Lung (tissue), 12 donors: ENCODE results near the gene PET100. TPM values are rescaled to one million over a fixed set of nuclear protein-coding genes. Genes with fewer than 3 reads are reported as not detected.
A peak's percentile ranks its signal among the peaks of the same experiment; 100 is the strongest.

ENCODE experiments used
- ATAC-seq: fragments of 200-7000 bp; cut with Tn5 transposase; one replicate; pipeline ENCODE4 v1.9.1; 2020; ENCODE audit warnings: moderate number of reproducible peaks; ENCODE audit not compliant: insufficient read depth, low FRiP score
- DNase-seq, 3 donors: peaks; one replicate each; pipeline ENCODE4 v3.0.0-alpha.2; 2013 to 2017
- H3K27ac ChIP-seq, 2 donors: one replicate each; pipeline ENCODE4 v1.5.1; 2013; ENCODE audit warnings: mild to moderate bottlenecking in 2 of 2, moderate library complexity in 2 of 2, control low read depth in 1 of 2, inconsistent platforms in 1 of 2, low read depth in 1 of 2, low read length in 1 of 2
- H3K27me3 ChIP-seq, 3 donors: one replicate each; pipeline ENCODE4 v1.5.1; 2013; ENCODE audit warnings: low read length in 2 of 3; ENCODE audit not compliant: control insufficient read depth in 3 of 3, insufficient read depth in 3 of 3
- H3K36me3 ChIP-seq, 4 donors: one replicate each; pipeline ENCODE4 v1.5.1; 2013; ENCODE audit warnings: low read length in 4 of 4, mild to moderate bottlenecking in 1 of 4, moderate library complexity in 1 of 4; ENCODE audit not compliant: control insufficient read depth in 4 of 4, insufficient read depth in 4 of 4
- H3K4me1 ChIP-seq, 5 donors: one replicate each; pipeline ENCODE4 v1.5.1; 2013; ENCODE audit warnings: low read length in 5 of 5, mild to moderate bottlenecking in 2 of 5, moderate library complexity in 1 of 5; ENCODE audit not compliant: control insufficient read depth in 5 of 5, insufficient read depth in 5 of 5
- H3K4me3 ChIP-seq: one replicate; pipeline ENCODE4 v1.5.1; 2013; ENCODE audit warnings: mild to moderate bottlenecking, control low read depth, moderate library complexity
- H3K9ac ChIP-seq, 2 donors: one replicate each; pipeline ENCODE4 v1.5.1; 2013; ENCODE audit warnings: low read length in 2 of 2, control low read depth in 1 of 2; ENCODE audit not compliant: insufficient read depth in 1 of 2
- H3K9me3 ChIP-seq, 4 donors: one replicate each; pipeline ENCODE4 v1.5.1; 2013; ENCODE audit warnings: low read length in 3 of 4, mild to moderate bottlenecking in 1 of 4, moderate library complexity in 1 of 4; ENCODE audit not compliant: control insufficient read depth in 4 of 4, insufficient read depth in 3 of 4
- CTCF ChIP-seq: IDR thresholded peaks from 2 replicates; pipeline ENCODE4 v1.5.1; 2012; ENCODE audit warnings: mild to moderate bottlenecking; ENCODE audit errors: control extremely low read depth, extremely low read depth
- WGBS, 2 donors: extraction: QIAGEN DNeasy Blood & Tissue Kit; methylation state at CpG; one replicate each; pipeline ENCODE4 v1.1.7; 2013; 5-methylcytosine and 5-hydroxymethylcytosine counted together
- polyA plus RNA-seq, 2 donors: library from polyadenylated mRNA; stranded (reverse); fragments of 200-250 nt; gene quantifications; one replicate each; pipeline ENCODE4 v1.2.1, GENCODE V29; 2013
- total RNA-seq, 2 donors: library from RNA; depleted of rRNA in 1 of 2; stranded (reverse); fragments of >200 nt in 1 of 2; gene quantifications; one replicate each; pipeline ENCODE4 v1.2.1, GENCODE V29; 2014 to 2021
- donor health status: control.
- donor health status: control.
- donor health status: Bipolar disorder and iron deficiency.
- donor health status: healthy.
- donor health status: DM: yes; HTN: yes; CAD: no.

The PET100 gene
- total and polyA plus RNA-seq, 4 donors: 26.9 to 383 (median 88.1) TPM

DNA sequence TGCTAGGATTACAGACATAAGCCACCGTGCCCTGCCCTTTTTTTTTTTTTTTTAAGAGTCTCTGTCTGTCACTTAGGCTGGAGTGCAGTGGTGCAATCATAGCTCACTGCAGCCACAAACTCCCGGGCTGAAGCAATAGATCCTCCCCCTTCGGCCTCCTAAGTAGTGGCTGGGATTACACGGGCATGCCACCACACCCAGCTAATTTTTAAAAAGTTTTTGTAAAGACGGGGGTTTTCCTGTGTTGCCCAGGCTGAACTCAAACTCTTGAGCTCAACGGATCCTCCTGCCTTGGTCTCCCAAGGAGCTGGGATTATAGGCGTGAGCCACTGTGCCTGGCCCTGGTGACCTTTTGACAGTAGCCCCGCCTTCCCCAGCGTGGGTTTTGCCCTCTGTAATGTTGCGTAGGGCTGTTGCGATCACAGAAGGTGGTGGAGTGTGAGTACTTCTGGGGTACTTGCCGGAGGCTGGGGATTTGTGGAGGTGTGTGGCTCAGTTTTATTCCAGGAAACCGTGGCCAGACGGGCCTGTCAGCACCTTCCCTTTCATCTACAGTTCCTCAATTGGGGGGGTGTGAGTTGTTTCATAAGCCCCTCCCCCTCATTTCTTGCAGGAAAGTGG, 27.6 kb downstream of the PET100 start:
- DNase-seq (no peak), ATAC-seq (peak; percentile 50)
- Histone ChIP-seq H3K4me1 (peaks cover 0 to 1% (median 1%) of the 10 kb centered on the region in 5 donors), H3K27ac (peak overlapping the region in 1 of 2 donors; percentile 94), H3K27me3 (no peaks in the 10 kb centered on the region), H3K4me3 (no peak overlapping the region), H3K9me3 (no peaks in the 10 kb centered on the region), H3K9ac (no peak overlapping the region), H3K36me3 (no peaks in the 10 kb centered on the region)
- WGBS, 2 donors: 13 to 24% methylated on average over 14 of the region's 14 CpGs
- no peak for TF ChIP-seq CTCF

DNA sequence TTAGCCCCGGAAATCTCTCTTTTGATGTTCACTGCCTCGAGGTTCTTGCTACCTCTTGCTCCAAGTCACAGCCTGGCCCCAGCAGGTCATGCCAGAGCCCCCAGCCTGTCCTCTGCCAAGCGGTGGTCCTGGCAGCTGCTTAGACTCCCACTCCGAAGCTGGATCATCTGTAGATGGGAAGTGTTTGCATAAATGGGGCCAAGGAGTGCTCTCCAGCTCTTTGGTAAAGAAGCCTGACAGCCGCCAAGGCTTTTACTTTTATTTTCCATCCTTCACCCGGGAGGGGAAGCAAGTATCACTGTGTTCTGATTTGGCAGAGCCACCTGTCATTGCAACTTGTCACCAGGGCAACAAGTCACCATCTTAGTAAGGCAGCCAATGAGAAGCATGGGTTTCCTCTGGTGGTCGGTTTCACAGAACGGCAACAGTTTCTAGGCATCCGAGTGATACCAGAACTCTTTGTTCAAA, 28.7 kb downstream of the PET100 start:
- no peak for TF ChIP-seq CTCF
- H3K9me3 ChIP-seq: no peaks in the 10 kb centered on the region
- peak overlapping the region in 1 of 2 donors; percentile 26 for H3K27ac ChIP-seq
- 25 to 28% methylated on average over 9 of the region's 9 CpGs for WGBS, 2 donors
- H3K36me3 ChIP-seq: no peaks in the 10 kb centered on the region
- H3K9ac ChIP-seq: no peak overlapping the region
- H3K4me3 ChIP-seq: no peak overlapping the region
- no peaks in the 10 kb centered on the region for H3K4me1 ChIP-seq
- no peaks in the 10 kb centered on the region for H3K27me3 ChIP-seq
- ATAC-seq (no peak), DNase-seq (peak in 2 of 3 donors; percentile 19 to 39)

DNA sequence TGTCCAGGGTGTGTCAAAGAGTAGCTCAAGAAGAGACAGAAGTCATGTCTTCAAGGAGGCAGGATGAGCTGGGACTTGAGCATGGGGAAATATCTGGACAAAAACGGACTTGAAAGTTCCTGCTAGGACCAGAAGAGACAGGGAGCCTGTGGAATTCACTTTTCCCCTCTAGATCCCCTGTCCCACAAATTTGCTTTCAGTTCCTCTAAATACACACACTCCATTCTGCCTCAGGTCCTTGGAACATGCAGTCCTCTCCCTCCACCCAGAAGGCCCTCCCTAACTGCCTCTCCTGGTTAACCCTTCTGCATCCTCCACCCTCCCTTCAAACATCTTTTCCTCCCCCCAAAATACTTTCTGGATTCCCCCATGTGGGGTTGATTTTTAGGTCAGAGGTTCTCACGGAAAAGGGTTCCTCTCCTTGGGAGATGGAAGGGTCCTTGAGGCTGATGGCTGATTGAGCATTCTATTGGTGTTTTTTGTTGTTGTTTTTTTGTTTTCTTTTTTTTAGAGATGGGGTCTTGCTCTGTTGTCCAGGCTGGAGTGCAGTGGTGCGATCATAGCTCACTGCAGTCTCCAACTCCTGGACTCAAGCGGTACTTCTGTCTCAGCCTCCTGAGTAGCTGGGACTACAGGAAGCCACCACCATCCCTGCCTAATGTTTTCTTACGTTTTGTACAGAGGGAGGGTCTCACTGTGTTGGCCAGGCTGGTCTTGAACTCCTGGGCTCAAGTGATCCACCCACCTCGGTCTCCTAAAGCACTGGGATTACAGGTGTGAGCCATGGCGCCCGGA, 32.3 kb downstream of the PET100 start:
- no peak for ATAC-seq
- WGBS, 2 donors: 77 to 84% methylated on average over 8 of the region's 8 CpGs
- no peak for TF ChIP-seq CTCF

More for the DNA sequence above, 32.3 kb downstream of the PET100 start:
- no peaks in the 10 kb centered on the region for H3K36me3 ChIP-seq
- no peak overlapping the region for H3K4me3 ChIP-seq
- DNase-seq: no peak
- peaks cover 0 to 5% (median 0%) of the 10 kb centered on the region in 5 donors for H3K4me1 ChIP-seq
- H3K9ac ChIP-seq: no peak overlapping the region
- no peaks in the 10 kb centered on the region for H3K27me3 ChIP-seq
- H3K27ac ChIP-seq: no peak overlapping the region
- H3K9me3 ChIP-seq: no peaks in the 10 kb centered on the region
